Measurements from ENCODE around the gene IGF2BP3.
"Not testable (repeated sequence)": the region's sequence is repeated elsewhere in the genome, so short reads cannot be mapped to it uniquely, and the experiment has no call there.

IGF2BP3 gene

GRCh38 chr7:23419160-23419559 is 51.1 kb downstream of the IGF2BP3 start:
- DNase-seq = no peak

GRCh38 chr7:23418046-23418445 is 52.2 kb downstream of the IGF2BP3 start:
- no peak for DNase-seq

- DNase-seq = no peak
Measured at GRCh38 chr7:23415198-23415597, 55.1 kb downstream of the IGF2BP3 start.

- DNase-seq = no peak
Measured at GRCh38 chr7:23410446-23411183, 59.7 kb downstream of the IGF2BP3 start.

- not testable (repeated sequence) for DNase-seq
Measured at GRCh38 chr7:23406564-23406963, 63.7 kb downstream of the IGF2BP3 start.

GRCh38 chr7:23405240-23405618 is 65.1 kb downstream of the IGF2BP3 start:
- DNase-seq = no peak

- no peak for DNase-seq
Measured at GRCh38 chr7:23404546-23405239, 65.6 kb downstream of the IGF2BP3 start.

GRCh38 chr7:23403970-23404369 is 66.3 kb downstream of the IGF2BP3 start:
- DNase-seq = no peak

GRCh38 chr7:23398090-23398489 is 72.2 kb downstream of the IGF2BP3 start:
- not testable (repeated sequence) for DNase-seq

GRCh38 chr7:23397241-23397640 is 73.0 kb downstream of the IGF2BP3 start:
- DNase-seq = no peak

- no peak for DNase-seq
Measured at GRCh38 chr7:23396222-23397015, 73.9 kb downstream of the IGF2BP3 start.

GRCh38 chr7:23394488-23395171 is 75.7 kb downstream of the IGF2BP3 start:
- DNase-seq = no peak

- no peak for DNase-seq
Measured at GRCh38 chr7:23393636-23394035, 76.7 kb downstream of the IGF2BP3 start.

- no peak for DNase-seq
Measured at GRCh38 chr7:23389701-23390100, 80.6 kb downstream of the IGF2BP3 start.

- no peak for DNase-seq
Measured at GRCh38 chr7:23387583-23387982, 82.7 kb downstream of the IGF2BP3 start.

GRCh38 chr7:23385140-23385539 is 85.2 kb downstream of the IGF2BP3 start:
- no peak for DNase-seq

GRCh38 chr7:23383225-23383624 is 87.1 kb downstream of the IGF2BP3 start:
- no peak for DNase-seq

- DNase-seq = no peak
Measured at GRCh38 chr7:23380961-23381360, 89.3 kb downstream of the IGF2BP3 start.

GRCh38 chr7:23380556-23380955 is 89.7 kb downstream of the IGF2BP3 start:
- DNase-seq = no peak

GRCh38 chr7:23378996-23379395 is 91.3 kb downstream of the IGF2BP3 start:
- DNase-seq = no peak

- DNase-seq = no peak
Measured at GRCh38 chr7:23377134-23377533, 93.2 kb downstream of the IGF2BP3 start.

- no peak for DNase-seq
Measured at GRCh38 chr7:23373151-23374004, 96.9 kb downstream of the IGF2BP3 start.

All from NK-92 treated with Interleukin-12 subunit alpha and Interleukin-12 subunit beta, amount 100 ng/mL, for 24 hours (cell line).